ENCODE results near the gene PIP5K1B.

The PIP5K1B gene

DNA sequence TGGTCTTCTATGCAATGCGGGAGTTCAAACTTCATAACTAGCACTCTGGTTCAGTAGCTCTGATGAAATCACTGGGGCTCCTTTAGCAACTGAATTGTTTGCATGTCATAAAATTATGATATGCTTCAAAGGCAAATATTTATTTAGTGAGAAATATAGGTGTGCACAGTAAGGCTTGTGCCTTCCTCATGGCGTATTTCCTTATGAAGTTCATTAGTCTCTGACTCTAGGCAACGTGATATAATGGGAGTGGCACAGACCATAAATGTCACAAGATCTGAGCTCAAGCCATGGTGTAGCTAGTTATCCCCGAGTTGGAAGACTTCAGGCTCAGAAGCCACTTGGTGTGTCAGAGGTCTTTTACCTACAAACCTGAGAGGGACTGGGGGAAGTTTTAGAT is 35.5 kb downstream of the PIP5K1B start:
- DNase-seq (ENCODE audit: low read depth) = no peak

DNA sequence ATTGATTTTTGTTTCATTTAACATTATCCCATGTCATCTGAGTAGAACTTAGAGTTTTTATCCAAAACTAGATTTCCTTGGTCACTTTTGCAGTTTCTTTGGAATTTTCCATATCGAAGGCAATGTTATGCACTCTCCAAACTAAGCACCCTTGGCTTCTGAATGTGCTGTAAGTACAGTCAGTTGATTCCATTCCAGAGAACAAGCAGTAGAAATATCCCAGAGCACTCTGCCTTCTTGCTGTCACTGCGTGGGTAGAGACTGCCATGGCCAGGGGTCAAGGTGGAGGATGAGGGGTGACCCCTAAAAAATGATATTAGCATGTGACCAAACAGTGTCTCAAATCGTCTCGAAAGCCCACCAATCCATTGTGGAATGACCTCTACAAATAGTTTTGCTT is 36.2 kb downstream of the PIP5K1B start:
- no peak for DNase-seq (ENCODE audit: low read depth)

DNA sequence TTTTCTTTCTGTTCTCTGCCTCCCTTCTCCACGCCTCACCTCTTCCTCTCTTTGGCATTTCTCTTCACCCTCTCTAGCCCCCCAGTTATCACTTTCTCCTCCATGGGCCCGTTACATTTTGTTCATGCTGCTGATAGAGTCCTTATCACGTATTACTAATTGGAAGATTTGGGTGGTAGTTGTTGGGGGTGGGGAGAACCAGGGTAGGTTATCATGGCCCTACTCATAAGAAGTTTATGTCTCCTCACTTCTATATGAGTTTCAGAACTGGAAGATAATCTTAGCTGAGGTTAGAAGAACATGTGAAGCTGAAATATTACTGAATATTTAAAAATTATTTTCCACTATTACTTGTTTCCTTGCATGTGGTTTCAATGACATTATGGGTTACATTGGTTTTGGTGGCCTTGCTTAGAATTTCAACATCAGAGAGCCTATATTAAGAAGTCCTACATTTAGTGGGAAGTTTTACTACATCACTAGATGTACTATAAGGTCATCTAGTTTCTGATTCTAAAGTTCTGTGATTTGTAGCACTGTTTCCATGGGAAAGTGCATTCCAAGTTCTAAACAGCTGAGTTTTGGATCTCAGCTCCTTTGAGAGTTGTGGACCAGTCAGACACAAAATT is 36.8 kb downstream of the PIP5K1B start:
- no peak for DNase-seq (ENCODE audit: low read depth)

DNA sequence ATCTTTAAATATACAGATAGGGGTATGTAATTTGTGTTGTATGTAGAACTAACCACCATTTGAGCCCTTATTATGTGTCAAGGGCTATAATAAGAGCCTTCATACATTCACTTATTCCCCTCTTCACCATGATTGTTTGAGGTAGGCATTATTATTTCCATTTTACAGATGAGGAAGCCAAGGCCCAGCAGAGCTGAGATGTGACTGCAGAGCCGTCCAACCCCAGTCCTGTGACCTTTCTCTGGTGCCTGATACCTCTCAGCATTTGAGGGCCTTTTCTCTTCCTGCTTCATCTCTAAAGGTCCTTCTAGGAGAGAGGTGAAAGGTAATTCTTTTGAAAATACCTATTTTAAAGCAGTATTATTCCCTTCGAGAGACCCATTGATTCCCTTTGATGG is 37.3 kb downstream of the PIP5K1B start:
- no peak for DNase-seq (ENCODE audit: low read depth)

DNA sequence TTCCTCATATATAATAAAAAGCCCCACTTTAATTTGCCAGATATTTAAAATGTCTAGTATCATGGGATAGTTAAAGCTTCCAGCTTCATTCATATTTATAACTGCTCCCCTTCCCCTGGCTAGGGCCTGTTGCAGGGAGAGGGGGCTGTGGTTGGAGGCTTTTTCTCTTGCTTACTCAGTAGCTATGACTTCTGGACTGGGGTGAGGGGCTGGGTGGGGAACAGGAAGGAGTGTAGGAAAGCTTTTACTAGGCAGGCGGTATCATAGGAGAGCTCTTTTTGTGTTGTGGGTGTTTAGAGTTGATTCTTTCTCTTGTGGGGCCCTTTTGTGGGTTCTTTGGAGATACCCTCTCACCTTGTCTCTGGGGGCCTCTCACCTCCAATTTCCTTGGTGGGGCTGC is 39.4 kb downstream of the PIP5K1B start:
- DNase-seq (ENCODE audit: low read depth) = no peak

DNA sequence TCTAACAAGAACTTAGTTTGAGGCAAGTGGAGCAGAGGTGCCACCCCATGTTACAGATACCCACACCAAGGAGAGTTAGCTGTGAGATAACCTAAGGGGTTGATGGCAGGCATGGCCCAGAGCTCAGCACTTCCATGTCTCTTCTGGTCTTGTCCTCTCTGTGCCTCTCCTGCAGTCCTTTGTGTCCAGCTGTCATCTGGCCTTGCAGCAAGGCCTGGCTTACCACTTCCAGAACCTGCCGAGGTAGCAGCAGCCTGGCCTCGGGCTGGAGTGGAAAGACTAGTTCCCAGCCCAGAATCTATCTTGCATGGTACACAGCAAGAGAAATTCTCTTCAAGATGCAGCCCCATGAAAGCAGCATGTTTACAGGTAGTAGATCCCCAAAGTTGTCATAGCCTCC is 41.5 kb downstream of the PIP5K1B start:
- no peak for DNase-seq (ENCODE audit: low read depth)

DNA sequence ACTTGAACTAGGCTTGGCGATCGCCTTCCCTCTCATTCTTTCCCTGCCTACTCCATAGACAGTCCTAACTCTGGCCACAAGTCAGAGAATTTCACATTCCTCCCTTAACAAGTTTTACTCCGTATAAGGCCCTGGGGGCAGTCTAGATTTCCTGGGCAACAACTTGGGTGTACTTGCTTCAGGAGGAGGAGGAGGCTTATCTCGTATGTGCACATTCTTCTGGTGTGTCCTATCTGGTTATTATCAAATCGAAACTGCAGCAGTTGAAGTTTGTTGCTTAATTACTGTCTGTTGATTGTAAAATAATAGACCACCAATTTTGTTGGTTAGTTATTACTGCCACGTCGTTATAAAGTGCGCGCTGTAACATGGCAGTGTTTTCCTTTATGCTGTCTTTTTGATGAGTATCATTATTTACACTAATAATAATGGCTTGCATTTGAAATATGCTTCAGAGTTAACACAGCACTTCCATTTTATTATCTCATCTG is 42.0 kb downstream of the PIP5K1B start:
- DNase-seq (ENCODE audit: low read depth) = no peak

DNA sequence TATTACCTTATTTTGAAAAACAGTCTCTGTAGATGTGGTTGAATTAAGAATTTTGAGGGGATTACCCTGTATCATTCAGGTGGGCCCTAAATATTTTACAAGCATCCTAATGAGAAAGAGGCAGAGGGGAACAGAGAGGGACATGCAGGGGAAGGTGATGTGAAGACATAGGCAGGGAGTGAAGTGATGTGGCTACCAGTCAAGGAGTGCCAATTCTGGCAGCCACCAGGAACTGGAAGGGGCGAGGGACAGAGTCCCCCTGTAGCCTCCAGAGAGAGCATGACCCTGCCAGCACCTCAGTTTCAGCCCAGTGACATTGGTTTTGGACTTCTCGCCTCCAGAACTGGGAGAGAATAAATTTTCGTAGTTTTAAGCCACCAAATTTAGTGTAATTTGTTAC is 44.1 kb downstream of the PIP5K1B start:
- no peak for DNase-seq (ENCODE audit: low read depth)

DNA sequence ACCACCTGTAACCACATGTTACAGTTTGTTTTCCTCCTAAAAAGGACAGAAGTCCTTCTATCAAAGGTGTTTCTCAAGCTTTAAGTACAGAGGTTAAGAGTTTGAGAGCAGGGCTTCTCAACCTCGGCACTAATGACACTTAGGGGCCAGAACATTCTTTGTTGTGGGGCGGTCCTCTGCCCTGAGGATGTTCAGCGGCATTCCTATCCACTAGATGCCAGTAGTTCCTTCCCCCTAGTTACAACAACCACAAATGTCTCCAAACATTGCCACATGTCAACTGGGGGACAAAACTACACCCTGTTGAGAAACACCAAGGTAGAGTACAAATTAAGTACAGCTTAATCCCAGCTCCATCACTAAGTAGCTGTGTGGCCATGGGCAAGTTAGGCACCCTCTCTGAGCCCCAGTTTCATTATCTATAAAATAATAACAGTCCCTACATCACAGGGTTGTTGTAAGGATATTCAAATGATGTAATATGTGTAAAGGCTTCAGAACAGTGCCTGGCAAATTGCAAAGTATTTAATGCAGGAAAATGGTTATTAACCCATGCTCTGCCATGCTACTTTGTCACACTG is 44.6 kb downstream of the PIP5K1B start:
- no peak for DNase-seq (ENCODE audit: low read depth)

DNA sequence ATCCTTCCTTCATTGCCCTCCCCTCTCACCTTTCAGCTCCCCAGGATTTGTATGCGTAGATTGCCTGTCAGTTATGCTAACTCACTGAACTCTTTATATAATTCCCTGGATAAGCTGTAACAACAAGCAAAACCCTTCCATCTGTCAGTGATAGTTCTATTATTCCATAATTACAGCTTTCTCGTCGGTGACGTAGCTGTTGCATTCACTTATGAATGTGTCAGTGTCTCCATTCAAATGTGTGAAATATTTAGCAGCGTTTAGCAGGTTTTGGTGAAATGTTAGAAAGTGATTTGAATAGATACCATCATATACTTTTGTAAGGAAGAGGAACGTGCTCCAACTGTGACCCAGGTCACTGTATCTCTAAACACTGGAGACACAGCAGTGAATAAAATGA is 45.2 kb downstream of the PIP5K1B start:
- DNase-seq (ENCODE audit: low read depth) = no peak

DNA sequence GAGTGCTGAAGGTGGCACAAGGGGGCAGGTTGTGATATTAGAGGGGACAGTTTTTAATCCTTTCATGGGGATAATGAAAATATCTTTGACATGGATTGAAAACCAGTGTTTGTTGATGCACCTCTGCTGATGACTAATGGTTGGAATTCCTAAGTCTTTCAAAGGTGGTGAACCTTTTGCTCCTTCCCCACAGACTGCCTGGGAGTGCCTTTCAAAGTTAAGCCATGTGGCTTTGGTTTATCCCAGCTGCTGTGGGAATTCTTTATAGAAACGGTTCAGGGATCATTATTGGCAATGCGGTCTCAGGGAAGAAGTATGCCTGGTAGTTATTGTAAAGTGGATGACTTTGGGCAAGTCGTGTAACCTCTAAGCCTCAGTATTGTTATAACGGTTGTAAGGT is 45.7 kb downstream of the PIP5K1B start:
- DNase-seq (ENCODE audit: low read depth) = no peak

GRCh38 chr9:68751556-68751955 is 46.5 kb downstream of the PIP5K1B start:
- no peak for DNase-seq (ENCODE audit: low read depth)

DNA sequence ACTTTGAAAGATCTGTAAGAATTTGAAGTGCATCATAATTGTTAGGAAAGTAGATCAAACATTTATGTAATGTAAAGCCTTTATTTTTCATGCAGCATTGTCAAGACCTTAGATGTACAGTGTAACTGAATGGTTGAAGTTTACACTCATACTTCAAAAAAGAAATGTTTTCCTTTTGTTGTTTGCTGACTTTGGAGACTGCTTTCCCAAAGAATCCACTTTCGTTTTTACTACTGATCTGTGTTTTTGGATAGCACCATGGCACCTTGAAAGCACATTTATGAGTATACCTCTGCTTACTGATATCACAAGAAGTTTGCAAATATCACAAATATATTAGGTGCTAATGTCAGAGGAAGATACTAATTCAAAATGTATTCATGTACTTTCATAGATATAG is 50.0 kb downstream of the PIP5K1B start:
- no peak for DNase-seq (ENCODE audit: low read depth)

DNA sequence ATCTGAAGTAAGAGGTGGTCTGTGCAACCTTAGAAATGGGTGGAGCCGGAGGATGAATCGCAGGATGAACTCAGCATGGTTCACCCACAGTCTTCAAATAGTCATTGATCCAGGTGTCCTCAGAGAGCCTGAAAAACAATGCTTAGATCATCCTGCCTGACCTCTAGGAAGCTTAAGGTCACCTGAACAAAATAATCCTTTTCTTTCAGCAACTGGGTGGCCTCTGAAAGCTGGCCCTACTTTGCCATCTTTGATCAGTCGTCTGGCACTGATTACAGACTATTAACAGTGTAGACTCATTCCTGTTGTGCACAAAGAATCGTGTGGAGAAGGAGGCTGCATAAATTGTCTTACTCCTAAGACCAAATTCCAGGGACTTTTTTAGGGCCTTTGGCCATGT is 50.7 kb downstream of the PIP5K1B start:
- no peak for DNase-seq (ENCODE audit: low read depth)

- no peak for DNase-seq (ENCODE audit: low read depth)
Observed at GRCh38 chr9:68759981-68760673, 55.1 kb downstream of the PIP5K1B start.

- DNase-seq (ENCODE audit: low read depth) = no peak
Observed at GRCh38 chr9:68760674-68761333, 55.8 kb downstream of the PIP5K1B start.

DNA sequence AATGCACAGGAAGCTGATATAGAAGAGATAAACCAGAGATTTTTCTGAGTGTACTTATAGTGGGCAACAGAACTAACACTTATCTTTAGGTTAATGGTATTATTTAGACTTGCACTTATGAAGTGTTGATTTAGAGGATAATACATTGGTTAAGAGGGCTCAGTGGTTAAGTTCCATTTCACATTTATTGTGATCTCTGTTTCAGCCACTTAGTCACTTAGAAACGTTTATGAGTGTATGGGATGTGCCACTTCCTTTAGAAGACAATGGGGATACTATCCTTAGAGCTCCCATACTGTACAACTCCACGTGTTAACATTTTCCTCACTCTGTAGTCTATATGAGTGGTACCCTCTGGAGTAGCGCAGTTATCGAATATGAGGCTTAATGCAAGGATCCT is 57.5 kb downstream of the PIP5K1B start:
- no peak for DNase-seq (ENCODE audit: low read depth)

GRCh38 chr9:68763104-68763503 is 58.1 kb downstream of the PIP5K1B start:
- no peak for DNase-seq (ENCODE audit: low read depth)

DNA sequence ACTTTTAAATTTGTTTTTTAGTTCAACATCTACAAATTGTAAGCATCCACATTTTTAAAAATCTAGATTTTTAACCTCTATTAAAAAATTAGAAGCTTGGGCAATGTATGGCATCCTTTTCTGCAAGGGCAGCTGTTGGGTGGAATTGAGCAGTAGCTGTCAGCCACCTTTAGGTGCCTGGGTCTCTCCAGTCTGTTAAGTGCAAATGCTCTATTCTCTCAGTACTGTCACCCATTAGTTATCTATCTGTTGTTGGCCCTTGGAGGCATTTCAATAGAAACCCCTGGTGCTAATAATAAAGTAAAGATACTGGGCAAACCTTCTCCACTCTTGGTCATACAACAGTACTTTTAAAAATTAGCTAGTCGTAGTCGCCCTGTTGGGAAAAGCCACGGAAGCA is 63.6 kb downstream of the PIP5K1B start:
- no peak for DNase-seq (ENCODE audit: low read depth)

- no peak for DNase-seq (ENCODE audit: low read depth)
Observed at GRCh38 chr9:68769852-68770251, 64.8 kb downstream of the PIP5K1B start.

- no peak for DNase-seq (ENCODE audit: low read depth)
Observed at GRCh38 chr9:68771376-68771775, 66.3 kb downstream of the PIP5K1B start.

DNA sequence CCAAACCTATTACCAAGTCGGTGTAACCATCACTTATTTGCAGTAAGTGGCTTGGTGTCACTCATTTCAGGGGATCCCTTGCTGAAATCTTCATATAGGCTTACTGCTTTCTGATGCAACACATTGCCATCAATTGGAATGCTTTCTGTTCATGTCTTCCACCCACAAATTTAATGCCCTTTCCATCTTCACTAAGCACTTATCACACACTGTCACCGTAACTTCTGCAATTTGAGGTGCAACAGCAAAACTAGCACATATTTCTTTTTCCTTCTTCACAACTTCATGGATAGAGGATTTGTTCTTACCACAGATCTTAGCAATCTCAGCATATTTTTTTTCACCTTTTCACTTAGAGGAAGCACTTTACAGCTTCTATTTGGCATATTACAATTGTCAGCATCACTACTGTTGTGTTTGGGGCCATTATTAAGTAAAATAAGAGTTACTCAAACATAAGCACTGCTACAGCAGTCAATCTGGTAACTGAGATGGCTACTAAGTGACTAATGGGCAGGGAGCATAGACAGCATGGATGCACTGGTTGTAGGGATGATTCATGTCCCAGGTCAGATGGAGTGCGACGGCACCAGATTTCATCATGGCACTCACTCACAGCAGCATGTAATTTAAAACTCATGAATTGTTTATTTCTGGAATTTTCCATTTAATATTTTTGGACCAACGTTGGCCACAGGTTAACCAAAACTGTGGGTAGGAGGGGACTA is 70.1 kb downstream of the PIP5K1B start:
- no peak for DNase-seq (ENCODE audit: low read depth)
